Measurements from ENCODE around the gene EPHA6. TPM values are rescaled to one million over a fixed set of nuclear protein-coding genes. Genes with fewer than 3 reads are reported as not detected.

EPHA6 gene
- total RNA-seq, 2 experiments from 2014 or later = not detected

DNA sequence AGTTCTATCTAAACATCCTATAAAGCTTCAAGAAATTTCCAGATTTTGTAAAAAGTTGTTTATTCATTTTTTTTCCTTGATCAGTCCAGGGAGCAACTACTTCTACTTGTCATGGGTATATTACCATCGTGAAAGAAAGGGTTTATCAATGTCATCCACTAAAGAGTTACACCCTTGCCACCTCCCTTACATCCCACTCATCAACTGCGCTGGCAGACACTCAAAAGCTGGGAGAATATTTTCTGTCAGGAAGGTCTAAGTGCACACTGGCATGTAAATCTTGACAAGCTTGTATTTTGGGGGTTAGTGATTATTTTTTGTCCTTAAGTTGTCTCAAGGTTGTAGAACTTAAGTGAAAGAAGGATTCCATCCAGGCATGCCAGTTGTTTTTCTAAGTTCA is 761.8 kb downstream of the EPHA6 start:
- Histone ChIP-seq H3K4me3 (ENCODE audit: low read length) (no peak overlapping the region), H3K9me3 (ENCODE audit: control insufficient read depth in 1 of 2, insufficient read depth in 1 of 2, low read length in 2 of 2) (no peaks in the 10 kb centered on the region), H3K27ac (ENCODE audit: low read depth in 1 of 2, low read length in 2 of 2) (no peak overlapping the region), H3K27me3 (ENCODE audit: control insufficient read depth in 1 of 2, insufficient read depth in 2 of 2, low read length in 2 of 2) (no peaks in the 10 kb centered on the region), H3K4me1 (ENCODE audit: insufficient read depth, low read length) (no peaks in the 10 kb centered on the region), H3K36me3 (ENCODE audit: insufficient read depth, low read length) (no peaks in the 10 kb centered on the region)
- POLR2A ChIA-PET = no interaction called here
- Mint-ChIP-seq H3K27me3 (no peaks in the 10 kb centered on the region), H3K27ac (no peak overlapping the region), H3K36me3 (ENCODE audit: low read depth) (no peaks in the 10 kb centered on the region), H3K9me3 (no peaks in the 10 kb centered on the region), H3K4me3 (no peak overlapping the region), H3K4me1 (ENCODE audit: low read depth) (no peaks in the 10 kb centered on the region)
- intact Hi-C loops (cut with DNase I, micrococcal nuclease) = no loop called here
- no peak for ATAC-seq (ENCODE audit: poor library complexity)
- TF ChIP-seq, protein P1, sequence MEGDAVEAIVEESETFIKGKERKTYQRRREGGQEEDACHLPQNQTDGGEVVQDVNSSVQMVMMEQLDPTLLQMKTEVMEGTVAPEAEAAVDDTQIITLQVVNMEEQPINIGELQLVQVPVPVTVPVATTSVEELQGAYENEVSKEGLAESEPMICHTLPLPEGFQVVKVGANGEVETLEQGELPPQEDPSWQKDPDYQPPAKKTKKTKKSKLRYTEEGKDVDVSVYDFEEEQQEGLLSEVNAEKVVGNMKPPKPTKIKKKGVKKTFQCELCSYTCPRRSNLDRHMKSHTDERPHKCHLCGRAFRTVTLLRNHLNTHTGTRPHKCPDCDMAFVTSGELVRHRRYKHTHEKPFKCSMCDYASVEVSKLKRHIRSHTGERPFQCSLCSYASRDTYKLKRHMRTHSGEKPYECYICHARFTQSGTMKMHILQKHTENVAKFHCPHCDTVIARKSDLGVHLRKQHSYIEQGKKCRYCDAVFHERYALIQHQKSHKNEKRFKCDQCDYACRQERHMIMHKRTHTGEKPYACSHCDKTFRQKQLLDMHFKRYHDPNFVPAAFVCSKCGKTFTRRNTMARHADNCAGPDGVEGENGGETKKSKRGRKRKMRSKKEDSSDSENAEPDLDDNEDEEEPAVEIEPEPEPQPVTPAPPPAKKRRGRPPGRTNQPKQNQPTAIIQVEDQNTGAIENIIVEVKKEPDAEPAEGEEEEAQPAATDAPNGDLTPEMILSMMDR (IDR thresholded peaks at IDR 0.05) = no peak
- CTCF ChIA-PET = no interaction called here
- no peak for DNase-seq

GRCh38 chr3:97579365-97579764 is 765.0 kb downstream of the EPHA6 start:
- TF ChIP-seq, protein P1 (IDR thresholded peaks at IDR 0.05) = no peak
- ATAC-seq (ENCODE audit: poor library complexity) (no peak), DNase-seq (no peak)
- Histone ChIP-seq H3K9me3 (ENCODE audit: control insufficient read depth in 1 of 2, insufficient read depth in 1 of 2, low read length in 2 of 2) (no peaks in the 10 kb centered on the region), H3K4me3 (ENCODE audit: low read length) (no peak overlapping the region), H3K36me3 (ENCODE audit: insufficient read depth, low read length) (no peaks in the 10 kb centered on the region), H3K27ac (ENCODE audit: low read depth in 1 of 2, low read length in 2 of 2) (no peak overlapping the region), H3K4me1 (ENCODE audit: insufficient read depth, low read length) (no peaks in the 10 kb centered on the region), H3K27me3 (ENCODE audit: control insufficient read depth in 1 of 2, insufficient read depth in 2 of 2, low read length in 2 of 2) (no peaks in the 10 kb centered on the region)
- no peaks in the 10 kb centered on the region for H3K27me3 Mint-ChIP-seq
- no peaks in the 10 kb centered on the region for H3K9me3 Mint-ChIP-seq
- H3K4me1 Mint-ChIP-seq (ENCODE audit: low read depth) = no peaks in the 10 kb centered on the region
- H3K4me3 Mint-ChIP-seq = no peak overlapping the region
- POLR2A ChIA-PET = no interaction called here
- no peaks in the 10 kb centered on the region for H3K36me3 Mint-ChIP-seq (ENCODE audit: low read depth)
- intact Hi-C loops (cut with DNase I, micrococcal nuclease) = no loop called here
- CTCF ChIA-PET = no interaction called here
- no peak overlapping the region for H3K27ac Mint-ChIP-seq

DNA sequence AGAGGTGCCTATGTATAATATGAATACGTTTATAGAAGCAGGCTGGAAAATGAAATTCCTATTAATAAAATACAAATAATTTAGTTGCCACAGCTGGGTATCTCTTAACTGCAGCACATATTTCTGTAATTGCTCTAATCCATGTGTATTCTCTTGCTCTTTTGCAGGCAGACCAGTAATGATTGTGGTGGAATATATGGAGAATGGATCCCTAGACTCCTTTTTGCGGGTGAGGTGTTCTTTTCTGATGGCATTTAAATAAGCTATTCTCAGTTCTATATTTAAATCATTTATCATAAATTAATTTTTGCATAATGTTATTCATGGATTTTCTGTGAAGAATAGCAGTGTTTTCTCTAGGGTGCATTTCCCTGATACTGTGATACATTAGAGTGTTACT is 796.2 kb downstream of the EPHA6 start:
- Mint-ChIP-seq H3K36me3 (ENCODE audit: low read depth) (no peaks in the 10 kb centered on the region), H3K27me3 (no peaks in the 10 kb centered on the region), H3K27ac (no peak overlapping the region), H3K4me1 (ENCODE audit: low read depth) (no peaks in the 10 kb centered on the region), H3K9me3 (no peaks in the 10 kb centered on the region), H3K4me3 (no peak overlapping the region)
- DNase-seq (no peak), ATAC-seq (ENCODE audit: poor library complexity) (no peak)
- intact Hi-C loops (cut with DNase I, micrococcal nuclease) = no loop called here
- ChIA-PET CTCF (interaction anchor here (1.4 kb wide), 1 partner anchor 9 kb away, joined by 3 read pairs; no protein-coding TSS in a partner anchor), POLR2A (no interaction called here)
- Histone ChIP-seq H3K27me3 (ENCODE audit: control insufficient read depth in 1 of 2, insufficient read depth in 2 of 2, low read length in 2 of 2) (no peaks in the 10 kb centered on the region), H3K9me3 (ENCODE audit: control insufficient read depth in 1 of 2, insufficient read depth in 1 of 2, low read length in 2 of 2) (peaks cover 0 to 5% of the 10 kb centered on the region in 2 experiments), H3K36me3 (ENCODE audit: insufficient read depth, low read length) (no peaks in the 10 kb centered on the region), H3K4me1 (ENCODE audit: insufficient read depth, low read length) (no peaks in the 10 kb centered on the region), H3K4me3 (ENCODE audit: low read length) (no peak overlapping the region), H3K27ac (ENCODE audit: low read depth in 1 of 2, low read length in 2 of 2) (no peak overlapping the region)
- TF ChIP-seq, protein P1 (IDR thresholded peaks at IDR 0.05) = no peak
